HEK293 (cell line): ENCODE measurements around the gene PPP6R1.

Source experiments
- CTCF ChIA-PET: fragments of 350-600 bp; formaldehyde crosslinking; extraction: SDS; loops from one replicate; lab custom pipeline; 2021; ENCODE audit warnings: antibody characterized with exemption; lab: Yijun Ruan, JAX
- POLR2A ChIA-PET: fragments of 300-600 bp; formaldehyde crosslinking; extraction: SDS; loops from one replicate; lab custom pipeline; 2020; ENCODE audit warnings: antibody characterized with exemption, inconsistent platforms; lab: Yijun Ruan, JAX
- H3K27ac ChIP-seq: fragments of 200-500 bp; sonication (Bioruptor generic); 2 replicates; pipeline ENCODE4 v1.5.1; 2014; ENCODE audit warnings: low read depth, low read length, control low read depth, inconsistent platforms; ENCODE audit errors: extremely low read depth
- H3K36me3 ChIP-seq, 2 experiments: fragments of 200-500 bp in 1 of 2; sonication (Bioruptor generic) in 1 of 2; 1 replicate in 1 of 2; 2 replicates in 1 of 2; pipeline ENCODE4 v1.5.1; 2014 to 2017; ENCODE audit warnings: inconsistent platforms in 2 of 2, low read length in 2 of 2; ENCODE audit not compliant: control insufficient read depth in 2 of 2, insufficient read depth in 1 of 2
- H3K4me1 ChIP-seq: fragments of 200-500 bp; sonication (Bioruptor generic); 2 replicates; pipeline ENCODE4 v1.5.1; 2014; ENCODE audit warnings: mild to moderate bottlenecking, low read length, inconsistent platforms; ENCODE audit not compliant: control insufficient read depth, insufficient read depth
- H3K4me3 ChIP-seq: 2 replicates; pipeline ENCODE4 v1.5.1; 2011; ENCODE audit warnings: low read depth, mild to moderate bottlenecking, control low read depth, low read length, moderate library complexity
- H3K9me3 ChIP-seq: fragments of 200-500 bp; sonication (Bioruptor generic); 2 replicates; pipeline ENCODE4 v1.5.1; 2014; ENCODE audit warnings: low read depth, low read length, inconsistent platforms; ENCODE audit not compliant: control insufficient read depth, insufficient read depth
- IKZF3 ChIP-seq: fragments of 450-650 bp; IDR thresholded peaks from 2 replicates; pipeline ENCODE4 v1.5.0; 2018; ENCODE audit warnings: missing biosample characterization, mild to moderate bottlenecking, missing genetic modification characterization, moderate library complexity
- KLF17 ChIP-seq: fragments of 450-650 bp; formaldehyde crosslinking; IDR thresholded peaks from 2 replicates; pipeline ENCODE4 v1.5.1; 2016; ENCODE audit warnings: missing biosample characterization, missing genetic modification characterization
- MZF1 ChIP-seq: fragments of 450-650 bp; formaldehyde crosslinking; IDR thresholded peaks from 2 replicates; pipeline ENCODE4 v1.5.1; 2017; ENCODE audit warnings: missing biosample characterization, missing genetic modification characterization, borderline replicate concordance
- PRDM4 ChIP-seq: fragments of 450-650 bp; formaldehyde crosslinking; IDR thresholded peaks from 2 replicates; pipeline ENCODE4 v1.5.1; 2017; ENCODE audit warnings: missing biosample characterization, missing genetic modification characterization
- ZBTB17 ChIP-seq: fragments of 450-650 bp; formaldehyde crosslinking; IDR thresholded peaks from 2 replicates; pipeline ENCODE4 v1.5.1; 2016; ENCODE audit warnings: missing biosample characterization, missing genetic modification characterization
- ZBTB20 ChIP-seq: fragments of 450-650 bp; formaldehyde crosslinking; IDR thresholded peaks from 2 replicates; pipeline ENCODE4 v1.5.1; 2016; ENCODE audit warnings: missing biosample characterization, missing genetic modification characterization
- ZNF157 ChIP-seq: fragments of 450-650 bp; formaldehyde crosslinking; IDR thresholded peaks from 2 replicates; pipeline ENCODE4 v1.5.1; 2016; ENCODE audit warnings: missing biosample characterization, missing genetic modification characterization
- ZNF248 ChIP-seq: fragments of 450-650 bp; formaldehyde crosslinking; IDR thresholded peaks from 2 replicates; pipeline ENCODE4 v1.5.1; 2017; ENCODE audit warnings: missing biosample characterization, missing genetic modification characterization
- ZNF274 ChIP-seq, 2 experiments: fragments of 200-500 bp in 1 of 2; fragments of 450-650 bp in 1 of 2; sonication (Bioruptor generic) in 1 of 2; formaldehyde crosslinking in 1 of 2; IDR thresholded peaks; 2 replicates each; pipeline versions ENCODE4 v1.5.1 to v1.6.1; 2014 to 2016; ENCODE audit warnings: borderline replicate concordance in 1 of 2, inconsistent platforms in 1 of 2, low read length in 1 of 2, missing biosample characterization in 1 of 2, missing genetic modification characterization in 1 of 2
- ZNF341 ChIP-seq: fragments of 450-650 bp; formaldehyde crosslinking; IDR thresholded peaks from 2 replicates; pipeline ENCODE4; 2016; ENCODE audit warnings: low read depth, missing biosample characterization, missing genetic modification characterization
- ZNF416 ChIP-seq: fragments of 450-650 bp; formaldehyde crosslinking; IDR thresholded peaks from 2 replicates; pipeline ENCODE4 v1.5.1; 2016; ENCODE audit warnings: missing biosample characterization, missing genetic modification characterization
- ZNF433 ChIP-seq: fragments of 450-650 bp; formaldehyde crosslinking; IDR thresholded peaks from 2 replicates; pipeline ENCODE4 v1.5.1; 2016; ENCODE audit warnings: missing biosample characterization, missing genetic modification characterization, low read depth
- ZNF514 ChIP-seq: fragments of 450-650 bp; formaldehyde crosslinking; IDR thresholded peaks from 2 replicates; pipeline ENCODE4 v1.5.1; 2016; ENCODE audit warnings: missing biosample characterization, missing genetic modification characterization
- ZNF580 ChIP-seq: fragments of 450-650 bp; formaldehyde crosslinking; IDR thresholded peaks from 2 replicates; pipeline ENCODE4 v1.5.1; 2016; ENCODE audit warnings: missing biosample characterization, missing genetic modification characterization
- ZNF596 ChIP-seq: fragments of 450-650 bp; IDR thresholded peaks from 2 replicates; pipeline ENCODE4 v1.5.0; 2018; ENCODE audit warnings: missing biosample characterization, mild to moderate bottlenecking, missing genetic modification characterization, moderate library complexity
- ZNF610 ChIP-seq: fragments of 450-650 bp; formaldehyde crosslinking; IDR thresholded peaks from 2 replicates; pipeline ENCODE4 v1.5.1; 2016; ENCODE audit warnings: missing biosample characterization, missing genetic modification characterization, borderline replicate concordance
- ZNF639 ChIP-seq: fragments of 450-650 bp; formaldehyde crosslinking; IDR thresholded peaks from 2 replicates; pipeline ENCODE4 v1.5.1; 2016; ENCODE audit warnings: missing biosample characterization, missing genetic modification characterization
- ZNF660 ChIP-seq: fragments of 450-650 bp; IDR thresholded peaks from 2 replicates; pipeline ENCODE4 v1.5.1; 2018; ENCODE audit warnings: missing biosample characterization, mild to moderate bottlenecking, missing genetic modification characterization
- ZNF747 ChIP-seq: fragments of 450-650 bp; formaldehyde crosslinking; IDR thresholded peaks from 2 replicates; pipeline ENCODE4 v1.5.1; 2016; ENCODE audit warnings: missing biosample characterization, missing genetic modification characterization
- ZSCAN16 ChIP-seq: fragments of 450-650 bp; formaldehyde crosslinking; IDR thresholded peaks from 2 replicates; pipeline ENCODE4 v1.5.1; 2016; ENCODE audit warnings: missing biosample characterization, missing genetic modification characterization
- TF ChIP-seq, protein P1 (sequence below): fragments of 450-650 bp; formaldehyde crosslinking; IDR thresholded peaks from 2 replicates; pipeline ENCODE4 v1.5.1; 2016; ENCODE audit warnings: missing biosample characterization, missing genetic modification characterization, borderline replicate concordance
- TF ChIP-seq, protein P2 (sequence below): fragments of 450-650 bp; formaldehyde crosslinking; IDR thresholded peaks from 2 replicates; pipeline ENCODE4 v1.5.1; 2017; ENCODE audit warnings: missing biosample characterization, missing genetic modification characterization

Gene PPP6R1

DNA sequence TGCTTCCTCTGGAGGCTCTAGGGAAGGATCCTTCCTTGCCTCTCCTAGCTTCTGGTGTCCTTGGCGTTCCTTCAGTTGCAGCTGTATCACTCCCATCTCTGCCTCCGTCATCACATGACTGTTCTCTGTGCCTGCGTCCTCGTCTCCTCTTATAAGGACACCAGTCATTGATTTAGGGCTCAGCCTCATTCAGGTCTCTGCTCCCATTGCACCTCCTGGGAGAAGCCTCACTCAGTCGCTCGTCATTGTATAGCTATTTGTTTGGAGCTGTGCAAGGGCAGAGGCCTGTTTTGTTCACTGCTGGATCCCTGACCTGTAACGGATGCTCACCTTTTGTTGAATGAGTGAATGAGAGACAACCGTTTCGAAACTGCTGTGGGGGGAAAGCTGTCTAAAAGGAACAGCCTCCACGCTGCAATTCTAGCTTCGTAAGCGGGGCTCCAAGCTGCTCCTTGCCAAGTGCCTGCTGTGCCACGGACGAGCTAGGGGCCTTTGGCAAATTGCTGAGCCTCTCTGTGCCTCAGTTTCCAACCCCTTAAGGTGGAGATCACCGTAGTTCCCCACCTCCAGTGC is 42.2 kb upstream of the PPP6R1 start:
- Histone ChIP-seq H3K4me3 (no peak overlapping the region), H3K36me3 (peaks cover 5 to 52% of the 10 kb centered on the region in 2 experiments; a peak in 2 of 3 replicates)

GRCh38 chr19:55299991-55300390 is 41.2 kb upstream of the PPP6R1 start:
- ChIA-PET CTCF (interaction anchor here (0.7 to 4.1 kb wide), 4 partner anchors 8 to 49 kb away, joined by 3 to 62 read pairs (median 12); partner anchors contain the start of gene KMT5C), POLR2A (interaction anchor here (1.6 kb wide), 1 partner anchor 39 kb away, joined by 9 read pairs; the partner anchor contains the start of gene KMT5C)
- no peaks in the 10 kb centered on the region for H3K9me3 ChIP-seq
- peaks cover 11 to 51% of the 10 kb centered on the region in 2 experiments; a peak in 2 of 3 replicates for H3K36me3 ChIP-seq
- no peak overlapping the region for H3K4me3 ChIP-seq
- peaks cover 3% of the 10 kb centered on the region; the same call in 1 of the 2 replicates for H3K4me1 ChIP-seq
- no peak overlapping the region for H3K27ac ChIP-seq
- TF ChIP-seq ZNF433 (tag by site-specific recombination) (no peak), ZBTB20 (tag by site-specific recombination) (no peak), ZNF248 (tag by site-specific recombination) (no peak), ZNF660 (tag by site-specific recombination) (no peak), ZNF596 (tag by site-specific recombination) (no peak), ZNF274 (IDR thresholded peaks at IDR 0.05; ENCODE audit: low read length) (no peak), ZNF274 (tag by site-specific recombination; IDR thresholded peaks at IDR 0.05; ENCODE audit: borderline replicate concordance) (no peak), ZNF610 (no peak), ZSCAN16 (tag by site-specific recombination) (no peak), IKZF3 (tag by site-specific recombination) (no peak), ZNF639 (tag by site-specific recombination) (no peak), ZNF416 (tag by site-specific recombination) (no peak)
- TF ChIP-seq, protein P1, sequence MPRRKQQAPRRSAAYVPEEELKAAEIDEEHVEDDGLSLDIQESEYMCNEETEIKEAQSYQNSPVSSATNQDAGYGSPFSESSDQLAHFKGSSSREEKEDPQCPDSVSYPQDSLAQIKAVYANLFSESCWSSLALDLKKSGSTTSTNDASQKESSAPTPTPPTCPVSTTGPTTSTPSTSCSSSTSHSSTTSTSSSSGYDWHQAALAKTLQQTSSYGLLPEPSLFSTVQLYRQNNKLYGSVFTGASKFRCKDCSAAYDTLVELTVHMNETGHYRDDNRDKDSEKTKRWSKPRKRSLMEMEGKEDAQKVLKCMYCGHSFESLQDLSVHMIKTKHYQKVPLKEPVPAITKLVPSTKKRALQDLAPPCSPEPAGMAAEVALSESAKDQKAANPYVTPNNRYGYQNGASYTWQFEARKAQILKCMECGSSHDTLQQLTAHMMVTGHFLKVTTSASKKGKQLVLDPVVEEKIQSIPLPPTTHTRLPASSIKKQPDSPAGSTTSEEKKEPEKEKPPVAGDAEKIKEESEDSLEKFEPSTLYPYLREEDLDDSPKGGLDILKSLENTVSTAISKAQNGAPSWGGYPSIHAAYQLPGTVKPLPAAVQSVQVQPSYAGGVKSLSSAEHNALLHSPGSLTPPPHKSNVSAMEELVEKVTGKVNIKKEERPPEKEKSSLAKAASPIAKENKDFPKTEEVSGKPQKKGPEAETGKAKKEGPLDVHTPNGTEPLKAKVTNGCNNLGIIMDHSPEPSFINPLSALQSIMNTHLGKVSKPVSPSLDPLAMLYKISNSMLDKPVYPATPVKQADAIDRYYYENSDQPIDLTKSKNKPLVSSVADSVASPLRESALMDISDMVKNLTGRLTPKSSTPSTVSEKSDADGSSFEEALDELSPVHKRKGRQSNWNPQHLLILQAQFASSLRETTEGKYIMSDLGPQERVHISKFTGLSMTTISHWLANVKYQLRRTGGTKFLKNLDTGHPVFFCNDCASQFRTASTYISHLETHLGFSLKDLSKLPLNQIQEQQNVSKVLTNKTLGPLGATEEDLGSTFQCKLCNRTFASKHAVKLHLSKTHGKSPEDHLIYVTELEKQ (tag by site-specific recombination), result no peak
- TF ChIP-seq, protein P2, sequence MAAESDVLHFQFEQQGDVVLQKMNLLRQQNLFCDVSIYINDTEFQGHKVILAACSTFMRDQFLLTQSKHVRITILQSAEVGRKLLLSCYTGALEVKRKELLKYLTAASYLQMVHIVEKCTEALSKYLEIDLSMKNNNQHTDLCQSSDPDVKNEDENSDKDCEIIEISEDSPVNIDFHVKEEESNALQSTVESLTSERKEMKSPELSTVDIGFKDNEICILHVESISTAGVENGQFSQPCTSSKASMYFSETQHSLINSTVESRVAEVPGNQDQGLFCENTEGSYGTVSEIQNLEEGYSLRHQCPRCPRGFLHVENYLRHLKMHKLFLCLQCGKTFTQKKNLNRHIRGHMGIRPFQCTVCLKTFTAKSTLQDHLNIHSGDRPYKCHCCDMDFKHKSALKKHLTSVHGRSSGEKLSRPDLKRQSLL (tag by site-specific recombination), result no peak

More for the DNA sequence above, 42.2 kb upstream of the PPP6R1 start:
- Histone ChIP-seq H3K27ac (no peak overlapping the region), H3K9me3 (no peaks in the 10 kb centered on the region), H3K4me1 (peaks cover 3% of the 10 kb centered on the region; the same call in 1 of the 2 replicates)
- ChIA-PET CTCF (interaction anchor here (0.5 to 4.1 kb wide), 45 partner anchors 9 to 901 kb away, joined by 3 to 62 read pairs (median 5); partner anchors contain the start of genes DNAAF3, FIZ1, KMT5C and PTPRH), POLR2A (interaction anchor here (0.6 to 4.0 kb wide), 11 partner anchors 20 to 157 kb away, joined by 3 to 18 read pairs (median 4); partner anchors contain the start of genes HSPBP1, KMT5C and UBE2S)
- 0 out of 2 replicates have a peak, but pooled peaks have one; percentile 11 for TF ChIP-seq ZBTB17 (tag by site-specific recombination)
- no peak for TF ChIP-seq ZNF514
- TF ChIP-seq ZNF157 (tag by site-specific recombination), result no peak
- TF ChIP-seq ZNF580 (tag by site-specific recombination), result no peak
- no peak for TF ChIP-seq KLF17 (tag by site-specific recombination)
- no peak for TF ChIP-seq ZNF747
- no peak for TF ChIP-seq MZF1 (tag by site-specific recombination)
- peak; percentile 72; the same call in 1 of the 2 replicates for TF ChIP-seq ZNF341 (tag by site-specific recombination)
- 0 out of 2 replicates have a peak, but pooled peaks have one; percentile 9 for TF ChIP-seq PRDM4 (tag by site-specific recombination)
